Stimulated activated CD4-positive, alpha-beta T cell treated with anti-CD3 and anti-CD28 coated beads, Interleukin-2, amount 100 ng/mL, for 4 hours (primary cell): ENCODE measurements around the gene SOAT2.
A peak's percentile ranks its signal among the peaks of the same experiment; 100 is the strongest.
"Not testable (repeated sequence)": the region's sequence is repeated elsewhere in the genome, so short reads cannot be mapped to it uniquely, and the experiment has no call there.

Experiments
- DNase-seq: peaks from one replicate; pipeline ENCODE4 v3.0.0-alpha.2; 2020; ENCODE audit warnings: low read depth

Gene SOAT2

GRCh38 chr12:53147653-53148052, 44.4 kb downstream of the SOAT2 start:
- DNase-seq, result no peak

DNA sequence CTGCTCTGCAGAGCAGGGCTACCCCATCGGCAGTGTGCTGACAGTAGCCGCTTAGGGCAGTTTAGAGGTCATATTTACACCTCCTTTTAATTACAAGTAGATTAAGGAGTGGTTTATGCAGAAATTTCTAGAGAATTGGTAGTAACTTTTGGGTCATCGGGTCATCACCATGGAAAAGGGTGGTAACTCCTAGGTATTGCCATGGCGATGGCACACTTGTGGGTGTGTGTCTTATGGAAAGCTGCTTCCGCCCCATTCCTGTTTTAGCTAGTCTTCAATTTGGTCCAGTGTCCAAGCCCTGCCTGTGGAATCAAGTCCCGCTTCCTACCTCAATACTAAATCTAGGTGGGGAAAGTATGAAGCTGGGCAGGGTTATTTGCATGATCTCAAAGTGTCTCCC, 47.8 kb downstream of the SOAT2 start:
- DNase-seq, result no peak

- no peak for DNase-seq
Observed at GRCh38 chr12:53152390-53152789, 49.1 kb downstream of the SOAT2 start.

GRCh38 chr12:53159195-53159839, 56.0 kb downstream of the SOAT2 start:
- DNase-seq, result peak; percentile 81

DNA sequence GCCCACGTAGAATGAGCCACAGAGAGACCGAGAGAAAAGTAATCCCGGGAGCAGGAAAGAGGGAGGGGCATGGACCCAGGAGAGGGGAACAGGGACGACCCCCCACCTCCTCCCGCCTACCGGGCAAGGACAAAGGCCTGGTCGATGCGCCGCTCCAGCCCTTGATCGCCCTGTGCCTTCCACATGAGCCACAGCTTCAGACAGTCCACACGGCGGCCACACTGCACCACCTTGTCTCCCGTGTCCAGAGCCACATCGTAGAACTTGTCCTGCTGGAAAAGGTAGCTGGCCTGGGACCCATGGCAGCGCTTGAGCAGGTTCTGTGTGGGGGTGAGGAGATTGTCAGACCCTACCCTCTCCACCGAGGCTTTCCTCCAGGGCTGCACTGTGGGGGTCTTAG, 56.7 kb downstream of the SOAT2 start:
- no peak for DNase-seq

GRCh38 chr12:53160673-53161072, 57.4 kb downstream of the SOAT2 start:
- DNase-seq, result no peak

GRCh38 chr12:53161119-53161911, 58.0 kb downstream of the SOAT2 start:
- DNase-seq, result no peak

DNA sequence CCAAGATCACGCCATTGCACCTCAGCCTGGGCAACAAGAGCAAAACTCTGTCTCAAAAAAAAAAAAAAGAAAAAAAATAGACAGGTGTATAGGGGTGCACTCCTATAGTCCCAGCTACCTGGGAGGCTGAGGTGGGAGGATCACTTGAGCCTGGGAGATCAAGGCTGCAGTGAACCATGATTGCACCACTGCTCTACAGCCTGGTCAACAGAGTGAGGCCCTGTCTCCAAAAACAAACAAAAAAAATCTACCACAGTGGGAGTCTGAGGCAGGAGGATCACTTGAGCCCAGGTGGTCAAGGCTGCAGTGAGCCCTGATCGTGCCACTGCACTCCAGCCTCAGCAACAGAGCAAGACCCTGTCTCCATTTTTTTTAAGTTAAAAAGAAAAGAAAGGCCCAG, 59.7 kb downstream of the SOAT2 start:
- not testable (repeated sequence) for DNase-seq

DNA sequence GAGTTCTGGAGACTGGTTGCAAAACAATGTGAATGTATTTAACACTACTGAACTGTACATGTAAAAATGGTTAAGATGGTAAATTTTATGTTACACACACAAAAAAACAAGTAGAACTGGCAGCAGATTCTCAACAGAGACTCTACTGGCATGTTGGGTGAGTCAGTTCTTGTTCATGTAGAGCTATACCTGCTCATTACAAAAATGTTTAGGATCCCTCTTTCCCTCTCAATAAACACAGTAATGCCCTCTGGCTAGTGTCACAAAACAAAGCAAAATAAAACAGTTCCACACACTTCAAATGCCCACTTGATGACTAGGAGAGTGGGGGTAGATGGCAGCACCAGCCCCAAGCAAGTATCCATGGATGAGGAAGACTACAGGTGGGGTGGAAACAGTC, 63.6 kb downstream of the SOAT2 start:
- DNase-seq, result no peak

GRCh38 chr12:53169644-53170043, 66.4 kb downstream of the SOAT2 start:
- DNase-seq, result no peak

GRCh38 chr12:53170215-53170614, 66.9 kb downstream of the SOAT2 start:
- DNase-seq, result no peak

DNA sequence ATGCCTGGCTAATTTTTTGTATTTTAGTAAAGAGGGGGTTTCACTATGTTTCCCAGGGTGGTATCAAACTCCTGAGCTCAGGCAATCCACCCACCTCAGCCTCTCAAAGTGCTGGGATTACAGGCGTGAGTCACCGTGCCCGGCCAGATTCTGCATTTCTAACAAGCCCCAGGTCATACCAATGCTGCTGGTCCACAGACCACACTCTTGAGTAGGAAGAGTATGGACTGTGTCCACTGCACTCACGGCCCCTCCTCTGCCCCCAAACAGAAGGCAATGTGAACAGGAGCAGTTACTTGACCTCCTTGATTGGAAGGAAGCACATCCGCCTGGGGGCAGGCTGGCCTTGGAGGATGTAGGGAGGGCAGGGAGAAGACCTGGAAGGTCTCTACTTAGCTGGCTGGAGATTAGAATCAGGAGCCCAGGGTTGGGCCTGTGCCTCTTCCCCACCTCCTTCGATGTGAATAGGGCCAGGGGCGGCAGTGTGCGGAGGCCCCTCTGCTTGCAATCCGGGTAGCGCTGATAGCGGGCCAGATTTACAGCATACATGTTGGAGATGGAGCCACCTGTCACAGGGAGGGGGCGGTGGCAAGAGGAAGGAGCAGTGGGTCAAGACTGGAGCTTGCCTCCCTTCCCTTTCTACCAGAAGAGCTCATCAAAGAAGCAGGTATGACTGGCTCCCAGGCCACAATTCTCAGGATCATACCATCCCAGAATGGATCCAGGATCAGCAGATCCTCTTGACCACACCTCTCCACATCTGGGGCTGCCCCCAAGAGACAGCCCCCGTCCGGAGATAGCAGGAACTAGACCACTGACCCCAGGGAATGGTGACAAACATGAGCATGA, 67.8 kb downstream of the SOAT2 start:
- no peak for DNase-seq

DNA sequence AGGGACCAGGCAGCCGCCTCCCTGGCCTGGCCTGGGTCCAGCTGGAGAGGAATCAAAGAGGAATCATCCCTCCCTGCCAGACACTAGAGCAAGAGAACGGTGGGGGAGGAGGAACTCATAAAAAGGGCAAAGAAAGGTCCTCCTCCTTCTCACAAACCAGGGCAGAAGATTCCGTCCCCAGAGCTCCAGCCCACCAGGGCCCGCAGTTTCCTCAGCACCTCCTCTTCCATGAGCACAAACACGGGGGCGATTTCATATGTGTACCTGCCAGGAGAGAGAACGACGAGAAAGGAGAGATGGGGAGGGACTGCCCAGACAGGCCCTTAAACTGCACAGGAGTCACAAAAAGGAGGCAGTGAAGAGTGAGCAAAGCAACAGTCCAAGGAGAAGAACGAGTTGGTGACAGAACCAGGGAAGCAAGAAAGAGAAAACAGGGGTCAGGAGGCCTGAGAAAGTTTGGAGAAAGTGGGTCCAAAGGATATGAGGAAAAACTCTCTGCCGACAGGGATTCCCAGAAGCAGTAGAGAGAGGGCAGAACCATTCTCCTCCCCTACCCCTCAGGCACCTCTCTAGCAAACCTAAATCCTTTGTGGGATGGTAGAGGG, 68.5 kb downstream of the SOAT2 start:
- DNase-seq, result no peak

GRCh38 chr12:53172352-53172751, 69.1 kb downstream of the SOAT2 start:
- no peak for DNase-seq

- no peak for DNase-seq
Observed at GRCh38 chr12:53173085-53173715, 69.9 kb downstream of the SOAT2 start.
